Middle frontal gyrus (tissue), 1 donor: ENCODE results near the gene CNNM1.
A peak's percentile ranks its signal among the peaks of the same experiment; 100 is the strongest.

Source experiments
- DNase-seq: peaks from one replicate; pipeline ENCODE4 v3.0.0-alpha.2; 2015; ENCODE audit warnings: low spot score; ENCODE audit errors: extremely low spot score

The CNNM1 gene

DNA sequence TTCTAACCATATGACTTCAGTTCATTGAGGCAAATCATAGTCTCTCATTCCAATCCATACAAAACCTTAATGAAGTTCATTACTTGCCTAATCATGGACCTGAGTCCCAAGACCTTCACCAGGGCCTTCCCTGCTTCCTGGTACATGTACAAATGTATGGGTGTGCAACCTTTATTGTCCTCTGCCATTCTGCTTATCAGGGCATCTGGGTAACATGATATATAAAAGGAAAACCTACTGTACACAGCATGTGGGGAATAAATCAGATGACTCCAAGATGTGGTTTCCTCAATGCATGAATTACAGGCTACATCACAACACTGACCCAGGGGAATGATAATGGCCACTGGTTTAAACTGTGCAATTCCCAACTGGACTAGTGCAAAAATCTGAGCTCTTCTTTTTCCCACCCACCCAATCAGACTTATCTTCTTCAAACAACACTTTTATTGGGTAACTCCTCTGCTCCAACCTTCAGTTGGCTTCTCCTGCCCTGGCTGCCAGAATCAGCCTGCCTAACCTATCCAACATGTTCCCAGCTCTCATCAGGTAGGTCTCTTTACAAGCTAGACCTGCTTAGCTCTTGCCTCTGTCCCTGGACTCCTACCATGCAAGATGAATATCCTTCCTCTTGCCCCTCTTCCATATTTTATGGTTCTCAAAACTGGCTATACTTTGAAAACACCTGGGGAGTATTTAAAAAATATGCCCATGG lies 89.9 kb downstream of the CNNM1 start:
- no peak for DNase-seq

DNA sequence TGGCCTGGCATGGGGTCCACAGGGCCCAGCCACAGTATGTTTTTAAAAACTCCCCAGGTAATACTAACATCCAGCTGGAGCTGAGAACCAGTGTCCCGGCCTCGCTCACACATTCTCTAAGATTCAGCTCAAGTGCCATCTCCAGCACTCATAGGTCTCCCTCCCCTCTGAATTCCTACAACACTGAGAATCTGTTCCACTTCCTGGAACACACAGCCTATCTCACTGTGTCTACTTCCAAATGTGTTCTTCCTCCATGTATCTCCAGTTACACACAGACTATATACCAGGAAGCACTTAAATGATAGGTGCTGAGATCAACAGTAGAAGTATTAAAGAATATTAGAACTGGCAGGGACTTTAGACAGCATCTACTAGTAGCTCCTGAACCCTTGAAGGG lies 90.5 kb downstream of the CNNM1 start:
- DNase-seq = no peak

DNA sequence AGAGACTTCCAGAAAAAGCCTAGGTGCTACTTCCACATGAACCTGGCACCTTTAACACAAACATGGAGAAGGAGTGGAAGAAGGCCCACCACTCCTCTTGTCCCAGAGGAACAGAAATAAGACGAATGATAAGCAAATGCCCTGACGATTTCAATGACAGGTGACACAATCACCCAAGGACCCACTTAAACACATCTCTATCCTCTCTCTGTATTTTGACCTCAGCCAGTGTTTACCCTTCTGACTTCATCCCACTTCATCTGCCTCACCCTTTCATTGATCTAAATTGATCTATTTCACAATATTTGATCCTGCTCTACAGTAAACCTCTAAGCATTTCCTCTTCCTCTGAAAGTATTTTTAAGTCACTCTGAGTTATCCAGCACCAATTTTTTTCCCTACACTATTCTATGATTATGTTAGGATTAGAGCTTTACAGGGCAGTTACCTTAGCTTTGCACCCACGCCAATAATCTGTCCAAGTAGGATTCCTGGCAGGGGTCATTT lies 92.1 kb downstream of the CNNM1 start:
- no peak for DNase-seq

DNA sequence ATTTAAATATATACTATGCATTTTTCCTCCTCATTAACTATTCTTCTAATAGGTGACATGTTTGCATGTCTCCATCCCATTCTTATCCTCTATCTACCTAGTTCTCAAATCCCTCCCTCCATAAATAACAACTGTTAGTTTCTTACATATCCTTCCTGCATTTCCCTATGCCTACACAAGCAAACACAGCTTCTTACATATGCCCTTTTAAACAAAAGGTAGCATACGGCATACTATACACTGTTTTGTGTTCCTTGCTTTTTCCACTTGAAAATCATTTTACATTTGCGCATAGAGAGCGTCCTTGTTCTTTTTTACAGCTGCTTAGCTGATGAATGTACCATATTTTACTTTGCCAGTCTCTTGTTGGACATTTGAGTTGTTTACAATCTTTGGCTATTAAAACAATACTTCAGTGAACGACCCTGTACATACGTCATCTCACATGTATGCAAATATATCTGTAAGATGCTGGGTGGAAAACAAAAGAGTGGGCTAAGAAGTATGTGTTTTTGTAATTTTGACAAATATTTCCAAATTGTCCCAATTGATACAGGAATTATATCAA lies 93.5 kb downstream of the CNNM1 start:
- no peak for DNase-seq

DNA sequence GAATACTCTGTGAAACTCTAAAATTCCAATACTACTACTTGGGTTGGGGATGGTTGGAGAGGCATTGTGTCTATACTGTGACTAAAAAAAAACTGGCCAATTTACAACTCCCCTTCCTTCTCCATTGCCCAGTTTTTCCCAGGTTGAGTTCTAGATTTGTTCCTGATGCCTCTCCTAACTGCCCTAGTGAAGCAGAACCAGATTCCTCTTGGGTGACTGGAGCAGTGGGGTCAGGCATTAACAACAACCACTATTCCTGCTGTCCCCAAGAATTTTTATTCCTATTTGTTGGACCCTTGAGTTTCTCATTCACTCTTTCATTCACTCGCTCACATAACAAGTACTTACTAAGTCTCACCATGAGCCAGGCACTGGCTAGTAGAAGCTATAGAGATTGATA lies 95.5 kb downstream of the CNNM1 start:
- DNase-seq = no peak

- DNase-seq = no peak
These were observed 96.0 kb downstream of the CNNM1 start for GRCh38 chr10:99425204-99425603.

DNA sequence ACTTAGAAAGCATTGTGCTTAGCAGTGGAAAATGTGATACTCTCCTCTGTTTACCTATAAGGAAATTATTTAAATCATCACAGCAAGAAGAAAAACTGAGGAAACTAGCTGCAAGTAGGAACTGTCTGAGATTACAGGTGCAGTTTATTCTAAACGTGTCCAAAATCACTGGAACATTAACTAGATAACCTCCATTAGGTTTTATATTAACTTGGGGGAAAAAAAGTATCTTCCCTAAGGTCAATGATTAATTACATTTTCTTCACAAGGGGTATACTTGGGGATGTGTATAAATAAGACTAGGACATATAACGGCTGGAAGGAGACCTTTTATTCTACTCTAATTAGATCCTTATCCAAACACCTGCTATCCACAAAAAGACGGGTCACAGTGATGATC lies 97.5 kb downstream of the CNNM1 start:
- DNase-seq = no peak

DNA sequence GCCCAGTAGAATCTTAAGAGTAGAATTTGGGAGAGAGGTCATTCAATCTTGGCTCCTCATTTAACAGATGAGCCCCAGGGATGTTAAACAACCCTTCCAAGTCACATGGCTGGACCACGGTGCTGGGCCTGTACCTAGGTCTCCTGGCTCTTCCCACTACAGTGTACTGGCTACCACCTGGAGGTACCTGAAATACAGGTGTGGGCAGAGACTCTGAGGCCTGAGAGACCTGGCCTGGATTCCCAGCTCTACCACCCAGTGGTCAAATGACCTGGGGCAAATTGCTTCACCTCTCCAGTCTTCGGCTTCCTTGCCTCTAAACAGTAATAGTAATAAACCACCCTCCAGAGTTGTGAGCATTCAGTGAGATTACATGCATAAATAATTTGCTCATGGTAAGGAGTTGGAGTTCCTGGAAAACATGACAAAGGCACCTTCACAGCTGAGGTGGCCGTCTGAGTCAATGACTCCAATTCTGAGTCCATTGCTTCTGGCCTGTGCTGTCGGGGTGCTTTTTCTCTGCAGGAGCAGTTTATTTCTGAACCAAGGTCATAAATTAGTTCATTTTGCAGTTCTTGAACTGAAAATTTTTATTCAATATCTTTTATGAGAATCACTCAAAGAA lies 98.5 kb downstream of the CNNM1 start:
- DNase-seq = no peak

DNA sequence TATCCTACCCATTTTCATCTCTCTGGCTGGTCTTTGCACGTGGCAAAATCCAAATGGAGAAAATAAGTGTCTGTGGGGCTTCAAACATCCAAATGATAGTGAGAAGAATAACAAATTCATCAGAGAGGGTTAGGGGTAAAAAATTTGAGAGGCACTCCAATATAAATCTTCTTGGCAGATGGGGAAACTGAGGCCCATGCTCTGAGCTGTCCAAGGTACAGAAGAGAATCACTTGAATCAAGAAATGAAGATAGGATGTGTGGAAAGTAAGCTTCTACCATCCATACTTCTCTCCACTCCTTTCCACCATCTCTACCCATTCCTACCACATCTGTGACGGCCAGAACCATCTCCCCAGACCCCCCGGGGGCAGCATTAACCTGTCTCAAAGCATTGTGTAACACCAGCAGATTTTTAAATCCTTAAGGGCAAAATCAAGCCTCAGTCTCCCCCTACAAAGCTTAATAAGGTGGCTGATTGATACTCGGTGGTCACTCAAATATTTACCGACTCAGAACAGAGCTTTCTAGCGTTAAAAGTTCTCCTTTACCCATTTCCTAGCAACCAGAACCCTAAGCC lies 100.5 kb downstream of the CNNM1 start:
- DNase-seq = no peak

DNA sequence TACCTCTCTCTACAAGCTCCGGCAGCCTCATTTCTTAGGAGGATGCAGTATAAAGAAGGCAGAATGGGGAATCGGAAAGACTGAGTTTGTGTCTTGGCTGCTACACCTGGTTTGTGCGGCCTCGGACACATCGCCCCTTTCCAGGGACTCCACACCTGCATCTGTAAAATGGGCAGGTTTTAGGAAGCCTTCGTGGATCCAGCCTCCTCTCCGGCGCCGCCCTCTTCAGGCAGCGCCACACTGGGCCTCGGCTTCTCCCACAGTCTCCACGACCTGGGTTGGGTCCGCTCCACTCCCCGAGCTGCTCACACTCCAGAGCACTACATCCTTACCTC lies 100.9 kb downstream of the CNNM1 start:
- DNase-seq = no peak

DNA sequence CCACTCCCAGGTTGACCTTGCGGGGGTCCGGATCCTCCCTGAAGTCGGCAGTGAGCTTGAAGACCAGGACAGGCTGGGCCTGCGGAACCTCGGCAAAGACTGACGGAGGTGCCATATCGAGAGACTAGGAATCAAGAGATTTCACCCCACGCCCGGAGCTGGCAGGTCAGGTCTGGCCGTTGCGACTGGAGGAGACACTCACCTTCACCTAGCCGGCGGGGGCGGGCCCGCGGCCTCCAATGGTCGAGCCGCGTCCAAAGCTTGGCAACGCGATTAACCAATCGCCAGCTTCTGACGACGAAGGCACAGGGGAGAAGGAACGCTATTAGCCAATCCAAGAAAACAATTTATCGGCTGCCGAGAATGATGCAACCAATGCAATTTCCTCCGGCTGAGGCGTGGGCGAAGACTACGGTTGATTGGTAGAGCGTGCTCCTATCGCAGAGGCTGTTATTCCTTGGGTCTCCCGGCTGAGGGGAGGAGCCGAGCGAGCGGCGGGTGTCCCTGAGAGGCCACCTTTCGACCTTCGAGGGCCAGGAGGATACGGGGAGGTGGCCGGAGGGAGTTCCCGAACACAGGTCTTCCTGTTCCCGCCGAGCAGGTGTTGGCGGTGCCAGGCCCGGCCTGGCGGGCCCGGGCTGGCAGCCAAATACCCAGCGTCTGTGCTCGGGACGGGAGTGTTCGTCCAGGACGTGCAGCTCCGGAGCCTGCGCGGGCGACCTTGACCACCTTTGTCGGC lies 101.5 kb downstream of the CNNM1 start, which contains the start of gene GOT1:
GOT1 (minus strand) TSS at position 174 of the 739 bp plus-strand sequence; CDS start at position 115, 59 bp downstream.
- peak; percentile 98 for DNase-seq

- peak; percentile 47 for DNase-seq
These were observed 102.1 kb downstream of the CNNM1 start for GRCh38 chr10:99431190-99431760.

- no peak for DNase-seq
These were observed 102.9 kb downstream of the CNNM1 start for GRCh38 chr10:99432047-99432446.

DNA sequence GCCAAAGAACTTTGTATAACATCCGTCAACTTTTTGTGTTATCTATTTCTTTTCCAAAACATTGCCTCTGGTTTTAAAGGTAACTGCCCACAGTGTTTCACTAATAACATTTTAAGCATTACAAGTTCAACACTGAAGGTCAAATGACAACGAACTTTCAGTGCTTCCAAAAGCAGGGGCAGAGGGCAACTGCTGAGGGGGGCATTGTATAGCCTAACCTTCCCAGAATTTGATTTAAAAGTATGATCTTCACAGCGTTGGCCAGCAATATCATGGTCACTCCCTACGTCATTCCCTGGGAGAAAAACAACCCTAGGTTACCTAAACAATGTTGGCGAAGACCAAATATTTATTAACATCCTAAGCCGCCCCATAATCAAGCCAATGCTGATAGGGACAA lies 103.7 kb downstream of the CNNM1 start:
- no peak for DNase-seq

DNA sequence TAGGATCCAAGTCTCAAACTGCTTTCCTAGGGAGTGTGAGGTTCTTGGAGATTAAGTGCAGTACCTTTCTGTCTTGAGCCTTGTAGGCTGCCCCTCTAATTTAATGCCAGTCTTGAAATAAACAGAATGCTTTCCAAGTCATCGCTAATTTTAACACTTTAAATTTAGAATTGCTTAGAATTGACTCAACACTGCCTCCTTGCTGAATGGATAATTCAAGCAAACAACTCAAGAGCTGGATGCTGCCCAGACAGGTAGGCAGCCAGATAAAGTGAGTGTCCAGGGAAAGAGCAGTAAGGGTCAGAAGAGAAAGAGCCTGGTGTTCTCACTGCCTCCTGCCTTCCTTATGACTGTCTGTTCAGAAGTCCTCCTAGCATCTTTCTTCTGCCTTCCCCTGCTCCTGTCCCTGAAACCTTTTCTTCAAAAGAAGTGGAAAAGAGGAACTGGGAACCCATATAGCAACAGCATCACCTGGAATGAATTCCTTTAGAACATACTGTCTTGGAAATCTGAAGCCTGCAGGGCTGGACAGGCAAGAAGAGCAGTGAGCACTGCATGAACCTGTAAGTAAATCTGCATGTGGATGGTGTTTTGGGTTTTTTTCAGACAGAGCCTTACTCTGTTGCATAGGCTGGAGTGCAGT lies 104.3 kb downstream of the CNNM1 start:
- no peak for DNase-seq

- peak; percentile 62 for DNase-seq
These were observed 107.0 kb downstream of the CNNM1 start for GRCh38 chr10:99435986-99436638.

DNA sequence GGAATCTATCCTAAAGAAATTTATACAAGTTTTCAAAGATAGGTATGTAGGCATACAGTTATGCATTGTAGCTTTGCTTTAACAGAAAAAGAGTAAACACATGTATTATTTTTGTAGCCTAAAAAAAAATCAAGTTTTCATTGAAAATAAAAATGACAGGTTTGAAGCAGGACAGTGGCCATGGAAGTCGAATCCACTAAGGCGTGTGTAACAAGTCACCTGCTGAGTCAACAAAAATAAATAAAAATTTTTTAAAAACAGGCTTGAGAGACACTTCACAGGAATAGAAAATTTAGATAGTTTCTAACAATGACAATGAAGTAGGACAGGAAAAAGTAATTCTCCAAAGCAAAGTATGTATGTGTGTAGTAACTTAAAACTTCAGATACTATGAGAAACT lies 109.7 kb downstream of the CNNM1 start:
- no peak for DNase-seq

DNA sequence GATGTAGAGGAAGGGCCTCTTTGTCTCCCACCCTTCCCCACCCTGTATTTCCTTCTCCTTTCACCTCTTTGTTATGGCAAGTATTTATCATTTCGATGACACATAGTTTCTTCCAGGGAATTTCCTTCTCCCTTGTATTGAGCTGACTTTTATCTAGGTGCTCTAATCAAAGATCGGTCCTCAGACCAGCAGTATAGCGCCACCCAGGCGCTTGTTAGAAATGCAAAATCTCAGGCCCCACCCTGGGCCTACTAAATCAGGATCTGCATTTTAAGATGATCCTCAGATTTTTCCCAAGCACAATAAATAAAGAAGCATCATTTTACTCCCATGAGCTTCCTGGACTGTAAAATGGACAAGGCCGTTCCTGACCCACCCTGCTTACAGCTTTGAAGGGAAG lies 113.2 kb downstream of the CNNM1 start:
- no peak for DNase-seq

DNA sequence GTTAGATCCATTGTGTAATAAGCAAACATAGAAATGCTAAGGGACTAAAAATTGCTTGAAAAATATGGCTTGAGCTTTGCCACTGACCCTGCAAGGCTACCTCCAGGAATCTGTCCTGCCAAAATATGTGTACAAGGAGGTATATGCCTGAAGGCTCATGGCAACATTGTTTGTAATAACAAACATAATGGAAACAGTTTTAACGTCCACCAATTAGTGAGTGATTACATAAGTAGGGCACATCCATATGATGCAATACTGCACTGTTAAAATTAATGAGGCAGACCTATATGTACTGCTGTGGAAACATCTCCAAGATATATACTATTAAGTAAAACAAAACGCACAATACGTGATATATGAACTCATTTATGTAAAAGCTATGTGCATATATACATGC lies 114.3 kb downstream of the CNNM1 start:
- DNase-seq = no peak
